ENCODE measurements around the gene BLTP2.
"Not testable (repeated sequence)": the region's sequence is repeated elsewhere in the genome, so short reads cannot be mapped to it uniquely, and the experiment has no call there.

Gene BLTP2

GRCh38 chr17:28661635-28662526, 16.9 kb upstream of the BLTP2 start, which contains the start of the genes SDF2 and SUPT6H:
Gene SDF2 (minus strand): TSS chr17:28661906. CDS start chr17:28661876, 30 bp downstream.
Gene SUPT6H (plus strand): TSS chr17:28662205. CDS start chr17:28673402, 11,197 bp downstream.
- Histone ChIP-seq H3K36me3 (ENCODE audit: insufficient read depth, insufficient read length, low read length) (peaks cover 54% of the 10 kb centered on the region), H3K4me3 (ENCODE audit: insufficient read length, low read depth) (peak within 1 kb of the TSS; percentile 93)
- peak; percentile 63 for DNase-seq (ENCODE audit: low read depth, low spot score)

GRCh38 chr17:28659497-28659881, 14.5 kb upstream of the BLTP2 start:
- H3K27me3 ChIP-seq (ENCODE audit: insufficient read depth, insufficient read length); H3K9ac ChIP-seq (ENCODE audit: insufficient read length, low read depth); H3K4me1 ChIP-seq (ENCODE audit: insufficient read depth, insufficient read length); H3K4me3 ChIP-seq (ENCODE audit: insufficient read length, low read depth); DNase-seq (ENCODE audit: low read depth, low spot score): not testable (repeated sequence)
- peaks cover 36% of the 10 kb centered on the region for H3K9me3 ChIP-seq (ENCODE audit: insufficient read depth, low read length)
- H3K36me3 ChIP-seq (ENCODE audit: insufficient read depth, insufficient read length, low read length) = peaks cover 50% of the 10 kb centered on the region

More at GRCh38 chr17:28661635-28662526, 16.9 kb upstream of the BLTP2 start, which contains the start of the genes SDF2 and SUPT6H:
- no peak for TF ChIP-seq ZNF274 (IDR thresholded peaks at IDR 0.05; ENCODE audit: low read depth, low read length)
- TF ChIP-seq YY1 (IDR thresholded peaks at IDR 0.05; ENCODE audit: insufficient read depth, insufficient read length) = peak; percentile 18
- TF ChIP-seq SUZ12 (IDR thresholded peaks at IDR 0.05; ENCODE audit: extremely low read depth, insufficient read depth, insufficient read length) = no peak
- no peaks in the 10 kb centered on the region for H3K4me1 ChIP-seq (ENCODE audit: insufficient read depth, insufficient read length)
- H3K9me3 ChIP-seq (ENCODE audit: insufficient read depth, low read length) = peaks cover 36% of the 10 kb centered on the region
- peak within 1 kb of the TSS; percentile 94 for H3K9ac ChIP-seq (ENCODE audit: insufficient read length, low read depth)
- H3K27me3 ChIP-seq (ENCODE audit: insufficient read depth, insufficient read length) = no peaks in the 10 kb centered on the region

GRCh38 chr17:28658766-28659496, 14.0 kb upstream of the BLTP2 start:
- DNase-seq (ENCODE audit: low read depth, low spot score); H3K9ac ChIP-seq (ENCODE audit: insufficient read length, low read depth); H3K27me3 ChIP-seq (ENCODE audit: insufficient read depth, insufficient read length); H3K4me1 ChIP-seq (ENCODE audit: insufficient read depth, insufficient read length); H3K4me3 ChIP-seq (ENCODE audit: insufficient read length, low read depth): not testable (repeated sequence)
- H3K36me3 ChIP-seq (ENCODE audit: insufficient read depth, insufficient read length, low read length) = peaks cover 52% of the 10 kb centered on the region
- H3K9me3 ChIP-seq (ENCODE audit: insufficient read depth, low read length) = peaks cover 36% of the 10 kb centered on the region

GRCh38 chr17:28658342-28658741, 13.4 kb upstream of the BLTP2 start:
- Histone ChIP-seq H3K9me3 (ENCODE audit: insufficient read depth, low read length) (peaks cover 36% of the 10 kb centered on the region), H3K36me3 (ENCODE audit: insufficient read depth, insufficient read length, low read length) (peaks cover 51% of the 10 kb centered on the region)
- not testable (repeated sequence) for H3K9ac ChIP-seq (ENCODE audit: insufficient read length, low read depth); H3K4me3 ChIP-seq (ENCODE audit: insufficient read length, low read depth); H3K4me1 ChIP-seq (ENCODE audit: insufficient read depth, insufficient read length); H3K27me3 ChIP-seq (ENCODE audit: insufficient read depth, insufficient read length); DNase-seq (ENCODE audit: low read depth, low spot score)

DNA sequence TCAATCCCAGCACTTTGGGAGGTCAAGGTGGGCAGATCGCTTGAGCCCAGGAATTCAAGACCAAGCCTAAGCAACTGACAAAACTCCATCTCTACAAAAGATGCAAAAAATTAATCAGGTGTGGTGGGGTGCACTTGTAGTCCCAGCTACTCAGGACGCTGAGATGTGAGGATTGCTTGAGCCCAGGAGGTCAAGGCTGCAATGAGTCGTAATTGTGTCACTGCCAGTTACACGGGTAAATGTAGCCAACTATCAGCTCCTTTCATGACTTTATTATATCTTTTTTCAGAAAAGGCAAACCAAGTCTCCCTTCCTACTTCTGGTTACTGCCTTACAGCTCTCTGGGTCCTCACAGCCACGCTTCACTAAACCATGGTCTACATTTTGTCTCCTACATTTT, 12.8 kb upstream of the BLTP2 start:
- peaks cover 52% of the 10 kb centered on the region for H3K36me3 ChIP-seq (ENCODE audit: insufficient read depth, insufficient read length, low read length)

DNA sequence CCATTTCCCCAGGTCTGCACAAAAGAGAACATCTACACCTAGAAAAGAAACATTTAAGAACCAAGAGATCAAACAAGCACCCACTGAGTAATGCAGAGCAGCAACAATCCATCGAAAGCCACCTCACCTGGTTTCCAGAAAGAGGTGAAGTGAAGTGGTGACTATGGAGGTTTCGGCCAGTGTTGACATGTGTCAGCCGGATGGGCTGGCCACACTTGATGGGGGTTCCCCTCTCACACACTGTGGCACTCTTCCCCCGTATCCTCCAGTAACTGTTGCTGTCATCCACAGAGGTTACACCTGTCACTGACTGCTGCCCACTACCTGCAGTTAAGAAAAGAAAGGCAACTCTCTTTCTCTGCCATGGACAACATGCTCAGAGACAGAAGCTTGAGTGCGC, 10.2 kb upstream of the BLTP2 start:
- Histone ChIP-seq H3K9ac (ENCODE audit: insufficient read length, low read depth) (no peak overlapping the region), H3K27me3 (ENCODE audit: insufficient read depth, insufficient read length) (no peaks in the 10 kb centered on the region), H3K4me3 (ENCODE audit: insufficient read length, low read depth) (no peak overlapping the region), H3K36me3 (ENCODE audit: insufficient read depth, insufficient read length, low read length) (peaks cover 57% of the 10 kb centered on the region), H3K4me1 (ENCODE audit: insufficient read depth, insufficient read length) (no peaks in the 10 kb centered on the region), H3K9me3 (ENCODE audit: insufficient read depth, low read length) (peaks cover 24% of the 10 kb centered on the region)
- no peak for TF ChIP-seq YY1 (IDR thresholded peaks at IDR 0.05; ENCODE audit: insufficient read depth, insufficient read length)
- no peak for TF ChIP-seq ZNF274 (IDR thresholded peaks at IDR 0.05; ENCODE audit: low read depth, low read length)
- TF ChIP-seq SUZ12 (IDR thresholded peaks at IDR 0.05; ENCODE audit: extremely low read depth, insufficient read depth, insufficient read length) = no peak
- DNase-seq (ENCODE audit: low read depth, low spot score) = no peak

More for the DNA sequence above, 12.8 kb upstream of the BLTP2 start:
- DNase-seq (ENCODE audit: low read depth, low spot score) = no peak
- H3K9ac ChIP-seq (ENCODE audit: insufficient read length, low read depth) = no peak overlapping the region
- peaks cover 36% of the 10 kb centered on the region for H3K9me3 ChIP-seq (ENCODE audit: insufficient read depth, low read length)
- H3K27me3 ChIP-seq (ENCODE audit: insufficient read depth, insufficient read length) = no peaks in the 10 kb centered on the region
- H3K4me1 ChIP-seq (ENCODE audit: insufficient read depth, insufficient read length) = no peaks in the 10 kb centered on the region
- H3K4me3 ChIP-seq (ENCODE audit: insufficient read length, low read depth) = no peak overlapping the region
- TF ChIP-seq YY1 (IDR thresholded peaks at IDR 0.05; ENCODE audit: insufficient read depth, insufficient read length) (no peak), ZNF274 (IDR thresholded peaks at IDR 0.05; ENCODE audit: low read depth, low read length) (no peak), SUZ12 (IDR thresholded peaks at IDR 0.05; ENCODE audit: extremely low read depth, insufficient read depth, insufficient read length) (no peak)

GRCh38 chr17:28648698-28649097, 3.7 kb upstream of the BLTP2 start:
- H3K9me3 ChIP-seq (ENCODE audit: insufficient read depth, low read length) = no peaks in the 10 kb centered on the region
- H3K36me3 ChIP-seq (ENCODE audit: insufficient read depth, insufficient read length, low read length) = peaks cover 34% of the 10 kb centered on the region
- H3K4me3 ChIP-seq (ENCODE audit: insufficient read length, low read depth) = no peak overlapping the region
- DNase-seq (ENCODE audit: low read depth, low spot score) = no peak
- H3K27me3 ChIP-seq (ENCODE audit: insufficient read depth, insufficient read length) = no peaks in the 10 kb centered on the region
- H3K9ac ChIP-seq (ENCODE audit: insufficient read length, low read depth) = no peak overlapping the region
- H3K4me1 ChIP-seq (ENCODE audit: insufficient read depth, insufficient read length) = no peaks in the 10 kb centered on the region
- no peak for TF ChIP-seq SUZ12 (IDR thresholded peaks at IDR 0.05; ENCODE audit: extremely low read depth, insufficient read depth, insufficient read length)
- no peak for TF ChIP-seq YY1 (IDR thresholded peaks at IDR 0.05; ENCODE audit: insufficient read depth, insufficient read length)
- TF ChIP-seq ZNF274 (IDR thresholded peaks at IDR 0.05; ENCODE audit: low read depth, low read length) = no peak
